Gastrocnemius medialis (tissue), 4 donors: Measurements from ENCODE around the gene HTRA3. TPM values are rescaled to one million over a fixed set of nuclear protein-coding genes. Genes with fewer than 3 reads are reported as not detected.
A peak's percentile ranks its signal among the peaks of the same experiment; 100 is the strongest.

ENCODE experiments used
- ATAC-seq, 2 donors: fragments of 150-250 bp; one replicate each; pipeline ENCODE4 v1.9.1; 2016
- DNase-seq, 2 donors: peaks; one replicate each; pipeline ENCODE4 v3.0.0-alpha.2; 2019
- H3K27ac ChIP-seq, 4 donors: fragments of 200-600 bp; sonication (generic); 1 replicate in 1 of 4; 2 replicates in 3 of 4; pipeline ENCODE4 v1.5.1; 2016 to 2018; ENCODE audit warnings: mild to moderate bottlenecking in 2 of 4, moderate library complexity in 1 of 4
- H3K27me3 ChIP-seq, 3 donors: fragments of 200-600 bp; sonication (generic) in 2 of 3; 1 replicate in 1 of 3; 2 replicates in 2 of 3; pipeline versions ENCODE4 v1.5.1 to v1.6.0; 2016 to 2019; ENCODE audit warnings: mild to moderate bottlenecking in 1 of 3, moderate library complexity in 1 of 3
- H3K36me3 ChIP-seq, 2 donors: fragments of 200-600 bp; sonication (generic) in 1 of 2; one replicate each; pipeline ENCODE4 v1.5.1; 2017 to 2018
- H3K4me1 ChIP-seq, 2 donors: fragments of 200-600 bp; sonication (generic) in 1 of 2; one replicate each; pipeline ENCODE4 v1.5.1; 2016 to 2017; ENCODE audit warnings: mild to moderate bottlenecking in 2 of 2
- H3K4me3 ChIP-seq, 4 donors: fragments of 200-600 bp; sonication (generic) in 3 of 4; 1 replicate in 1 of 4; 2 replicates in 3 of 4; pipeline ENCODE4 v1.5.1; 2016 to 2019; ENCODE audit warnings: mild to moderate bottlenecking in 2 of 4
- H3K9me3 ChIP-seq, 3 donors: fragments of 200-600 bp; sonication (generic) in 2 of 3; 1 replicate in 1 of 3; 2 replicates in 2 of 3; pipeline ENCODE4 v1.5.1; 2016 to 2019
- CTCF ChIP-seq, 5 experiments: fragments of 450-650 bp in 3 of 5; fragments of 200-600 bp in 2 of 5; sonication (generic) in 2 of 5; IDR thresholded peaks in 4 of 5; conservative IDR thresholded peaks in 1 of 5; 1 replicate in 4 of 5; 2 replicates in 1 of 5; pipeline ENCODE4 v1.5.1; 2016 to 2019; ENCODE audit warnings: antibody characterized with exemption in 5 of 5, mild to moderate bottlenecking in 3 of 5, moderate library complexity in 3 of 5
- POLR2A ChIP-seq, 2 donors: fragments of 450-650 bp; IDR thresholded peaks; one replicate each; pipeline ENCODE4 v1.6.1; 2017; ENCODE audit warnings: antibody characterized with exemption in 2 of 2, mild to moderate bottlenecking in 2 of 2, moderate library complexity in 2 of 2
- in situ Hi-C, 4 donors: fragments of 200-750 bp; cut with MboI; loops; one replicate each; pipeline versions ENCODE4 v1.15.0 to v1.8.0; 2017; ENCODE audit warnings: low sequenced_read_pairs in 4 of 4
- intact Hi-C: fragments of 100-400 bp; cut with DNase I; formaldehyde crosslinking; loops from one replicate; pipeline ENCODE4 v1.15.1; 2023; ENCODE audit warnings: low total_unique reads
- total RNA-seq, 4 donors: library from RNA; depleted of rRNA; stranded (reverse); fragments of >200 nt; gene quantifications; one replicate each; pipeline versions ENCODE4 v1.1.0 to v1.2.3, GENCODE V29; 2016

HTRA3 gene
- total RNA-seq, 4 donors from 2014 or later, result 8.4 to 22.2 (median 16.0) TPM

GRCh38 chr4:8294775-8295174 lies 25.2 kb downstream of the HTRA3 start:
- H3K4me3 ChIP-seq, result no peak overlapping the region
- no peak for TF ChIP-seq CTCF (IDR thresholded peaks at IDR 0.05 in 4 of 5, conservative IDR thresholded peaks at IDR 0.05 in 1 of 5)
- TF ChIP-seq POLR2A (IDR thresholded peaks at IDR 0.05), result no peak
- H3K4me1 ChIP-seq, result no peaks in the 10 kb centered on the region
- H3K27me3 ChIP-seq, result no peaks in the 10 kb centered on the region
- no peak for DNase-seq
- H3K27ac ChIP-seq, result no peak overlapping the region
- no peaks in the 10 kb centered on the region for H3K36me3 ChIP-seq
- no peaks in the 10 kb centered on the region for H3K9me3 ChIP-seq
- intact Hi-C loops, result no loop called here
- in situ Hi-C loops, result no loop called here
- ATAC-seq, result no peak

- peak in 1 of 2 donors; percentile 6 for DNase-seq
- intact Hi-C loops (no loop called here), in situ Hi-C loops (no loop called here)
- Histone ChIP-seq H3K9me3 (no peaks in the 10 kb centered on the region), H3K27ac (no peak overlapping the region), H3K4me1 (no peaks in the 10 kb centered on the region), H3K27me3 (no peaks in the 10 kb centered on the region), H3K36me3 (no peaks in the 10 kb centered on the region), H3K4me3 (no peak overlapping the region)
- no peak for ATAC-seq
- no peak for TF ChIP-seq CTCF (IDR thresholded peaks at IDR 0.05 in 4 of 5, conservative IDR thresholded peaks at IDR 0.05 in 1 of 5)
- TF ChIP-seq POLR2A (IDR thresholded peaks at IDR 0.05), result no peak
Observed at GRCh38 chr4:8295471-8295870, 25.9 kb downstream of the HTRA3 start.

- H3K36me3 ChIP-seq, result no peaks in the 10 kb centered on the region
- TF ChIP-seq POLR2A (IDR thresholded peaks at IDR 0.05) (no peak), CTCF (IDR thresholded peaks at IDR 0.05 in 4 of 5, conservative IDR thresholded peaks at IDR 0.05 in 1 of 5) (no peak)
- no peaks in the 10 kb centered on the region for H3K9me3 ChIP-seq
- DNase-seq (no peak), ATAC-seq (no peak)
- intact Hi-C loops, result no loop called here
- no peak overlapping the region for H3K4me3 ChIP-seq
- H3K27me3 ChIP-seq, result no peaks in the 10 kb centered on the region
- H3K4me1 ChIP-seq, result no peaks in the 10 kb centered on the region
- H3K27ac ChIP-seq, result no peak overlapping the region
- in situ Hi-C loops, result no loop called here
Observed at GRCh38 chr4:8296491-8296890, 26.9 kb downstream of the HTRA3 start.

GRCh38 chr4:8297141-8297601 lies 27.6 kb downstream of the HTRA3 start:
- intact Hi-C loops, result no loop called here
- Histone ChIP-seq H3K27me3 (no peaks in the 10 kb centered on the region), H3K27ac (no peak overlapping the region), H3K9me3 (no peaks in the 10 kb centered on the region), H3K4me3 (no peak overlapping the region), H3K4me1 (no peaks in the 10 kb centered on the region), H3K36me3 (no peaks in the 10 kb centered on the region)
- in situ Hi-C loops, result no loop called here
- no peak for TF ChIP-seq CTCF (IDR thresholded peaks at IDR 0.05 in 4 of 5, conservative IDR thresholded peaks at IDR 0.05 in 1 of 5)
- no peak for TF ChIP-seq POLR2A (IDR thresholded peaks at IDR 0.05)
- DNase-seq (peak in 1 of 2 donors; percentile 3), ATAC-seq (no peak)
